Effector CD4-positive, alpha-beta T cell (primary cell): ENCODE measurements around the gene LRBA.
"Not testable (repeated sequence)": the region's sequence is repeated elsewhere in the genome, so short reads cannot be mapped to it uniquely, and the experiment has no call there.

ENCODE experiments used
- DNase-seq: peaks from one replicate; pipeline ENCODE4 v3.0.0-alpha.2; 2020

The LRBA gene

GRCh38 chr4:150974252-150974640 is 40.8 kb downstream of the LRBA start:
- DNase-seq: no peak

- DNase-seq: no peak
These were observed 41.3 kb downstream of the LRBA start for GRCh38 chr4:150973626-150974251.

- no peak for DNase-seq
These were observed 42.5 kb downstream of the LRBA start for GRCh38 chr4:150972592-150972991.

DNA sequence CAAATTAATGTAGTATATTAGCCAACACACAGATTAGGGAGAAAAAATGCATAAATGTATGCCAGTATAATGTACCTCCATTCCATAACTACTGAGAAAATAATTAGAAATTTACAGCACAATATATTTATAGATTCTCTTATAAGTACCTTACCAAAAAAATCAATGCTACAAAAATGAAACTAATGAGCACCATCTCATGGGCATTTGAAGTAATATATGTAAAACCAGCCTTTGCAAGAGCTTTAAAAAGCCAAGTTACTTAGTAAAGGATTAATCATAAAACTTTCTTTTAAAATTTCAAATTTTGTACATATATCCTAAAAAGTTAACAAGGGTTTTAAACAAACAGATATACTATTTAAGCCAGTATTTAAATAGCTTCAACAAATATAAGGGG is 43.2 kb downstream of the LRBA start:
- no peak for DNase-seq

GRCh38 chr4:150970685-150971151 is 44.4 kb downstream of the LRBA start:
- DNase-seq: no peak

DNA sequence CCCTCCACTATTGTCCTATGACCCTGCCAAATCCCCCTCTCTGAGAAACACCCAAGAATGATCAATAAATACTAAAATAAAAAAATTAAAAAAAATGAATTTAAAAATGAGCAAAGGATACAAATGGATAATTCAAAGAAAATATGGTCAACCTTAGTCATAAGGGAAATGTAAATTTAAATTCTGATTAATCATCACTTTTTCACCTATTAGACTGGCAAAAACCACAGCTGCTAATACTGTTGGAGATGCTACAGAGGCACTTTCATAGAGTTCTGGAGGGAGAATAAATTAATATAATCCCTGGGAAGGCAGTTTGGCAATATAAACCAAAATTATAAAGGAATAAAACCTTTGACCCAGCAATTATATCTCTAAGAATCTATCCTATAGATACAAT is 50.3 kb downstream of the LRBA start:
- no peak for DNase-seq

GRCh38 chr4:150963602-150964345 is 51.3 kb downstream of the LRBA start:
- DNase-seq: not testable (repeated sequence)

- no peak for DNase-seq
These were observed 52.8 kb downstream of the LRBA start for GRCh38 chr4:150962245-150962644.

GRCh38 chr4:150961566-150961965 is 53.5 kb downstream of the LRBA start:
- DNase-seq: no peak

GRCh38 chr4:150960818-150961217 is 54.3 kb downstream of the LRBA start:
- DNase-seq: no peak

- DNase-seq: no peak
These were observed 55.0 kb downstream of the LRBA start for GRCh38 chr4:150960079-150960478.

DNA sequence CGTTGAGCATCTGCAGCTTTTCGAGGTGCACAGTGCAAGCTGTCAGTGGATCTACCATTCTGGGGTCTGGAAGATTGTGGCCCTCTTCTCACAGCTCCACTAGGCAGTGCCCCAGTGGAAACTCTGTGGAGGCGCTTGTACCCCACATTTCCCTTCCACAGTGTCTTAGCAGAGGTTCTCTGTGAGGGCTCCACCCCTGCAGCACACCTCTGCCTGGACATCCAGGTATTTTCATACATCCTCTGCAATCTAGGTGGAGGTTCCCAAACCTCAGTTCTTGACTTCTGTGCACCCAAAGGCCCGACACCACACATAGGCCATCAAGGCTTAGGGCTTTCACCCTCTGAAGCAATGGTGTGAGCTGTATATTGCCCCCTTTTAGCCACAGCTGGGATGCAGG is 57.1 kb downstream of the LRBA start:
- DNase-seq: not testable (repeated sequence)

DNA sequence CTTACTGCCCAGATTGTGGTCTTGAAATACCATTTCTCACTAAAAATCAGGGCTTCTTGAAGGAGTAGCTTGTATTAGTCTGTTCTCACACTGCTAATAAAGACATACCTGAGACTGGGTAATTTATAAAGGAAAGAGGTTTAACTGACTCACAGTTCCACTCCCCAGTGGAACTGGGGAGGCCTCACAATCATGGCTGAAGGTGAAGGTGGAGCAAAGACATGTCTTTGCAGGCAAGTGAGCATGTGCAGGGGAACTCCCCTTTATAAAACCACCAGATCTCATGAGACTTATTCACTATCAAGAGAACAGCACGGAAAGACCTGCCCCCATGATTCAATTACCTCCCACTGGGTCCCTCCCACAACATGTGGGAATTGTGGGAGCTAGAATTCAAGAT is 58.0 kb downstream of the LRBA start:
- not testable (repeated sequence) for DNase-seq

DNA sequence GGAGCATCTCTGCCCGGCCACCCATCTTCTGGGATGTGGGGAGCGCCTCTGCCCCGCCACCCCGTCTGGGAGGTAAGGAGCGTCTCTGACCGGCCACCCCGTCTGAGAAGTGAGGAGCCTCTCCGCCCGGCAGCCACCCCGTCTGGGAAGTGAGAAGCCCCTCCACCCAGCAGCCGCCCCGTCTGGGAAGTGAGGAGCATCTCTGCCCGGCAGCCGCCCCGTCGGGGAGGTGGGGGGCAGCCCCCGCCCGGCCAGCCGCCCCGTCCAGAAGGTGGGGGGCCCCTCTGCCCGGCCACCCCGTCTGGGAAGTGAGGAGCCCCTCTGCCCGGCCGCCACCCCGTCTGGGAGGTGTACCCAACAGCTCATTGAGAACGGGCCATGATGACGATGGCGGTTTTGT is 61.2 kb downstream of the LRBA start:
- not testable (repeated sequence) for DNase-seq

DNA sequence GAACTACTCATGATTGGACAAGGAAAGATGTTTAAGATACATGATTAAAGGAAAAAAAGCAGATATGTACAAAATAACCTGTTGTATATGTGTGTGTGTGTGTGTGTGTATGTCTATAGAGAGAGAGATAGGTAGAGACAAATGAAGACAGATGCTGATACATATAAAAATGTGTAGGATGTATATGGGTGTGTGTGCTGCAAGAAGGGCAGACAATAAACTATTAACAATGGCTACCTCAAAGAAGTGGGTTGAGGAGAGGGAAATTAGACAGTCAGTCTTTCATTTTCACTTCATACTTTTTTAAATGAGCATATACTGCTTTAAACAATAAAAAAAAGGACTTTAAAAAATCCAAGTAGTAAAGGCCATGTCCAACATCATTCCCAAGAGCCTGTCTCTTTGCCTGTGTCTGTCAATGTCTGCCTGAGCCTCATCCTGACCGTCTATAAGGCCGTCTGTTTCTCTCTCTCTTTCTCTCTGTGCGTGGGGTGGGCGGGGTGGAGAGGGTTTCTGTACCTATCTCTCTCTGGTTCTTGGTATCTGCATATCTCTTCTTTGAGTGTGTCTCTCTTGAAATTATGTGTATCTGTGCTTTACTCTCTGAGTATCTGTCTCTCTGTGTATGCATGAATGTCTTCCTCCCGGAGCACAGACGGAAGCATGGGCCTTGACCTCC is 62.8 kb downstream of the LRBA start:
- no peak for DNase-seq

GRCh38 chr4:150950657-150951288 is 64.3 kb downstream of the LRBA start:
- no peak for DNase-seq

- DNase-seq: no peak
These were observed 65.1 kb downstream of the LRBA start for GRCh38 chr4:150949943-150950342.

DNA sequence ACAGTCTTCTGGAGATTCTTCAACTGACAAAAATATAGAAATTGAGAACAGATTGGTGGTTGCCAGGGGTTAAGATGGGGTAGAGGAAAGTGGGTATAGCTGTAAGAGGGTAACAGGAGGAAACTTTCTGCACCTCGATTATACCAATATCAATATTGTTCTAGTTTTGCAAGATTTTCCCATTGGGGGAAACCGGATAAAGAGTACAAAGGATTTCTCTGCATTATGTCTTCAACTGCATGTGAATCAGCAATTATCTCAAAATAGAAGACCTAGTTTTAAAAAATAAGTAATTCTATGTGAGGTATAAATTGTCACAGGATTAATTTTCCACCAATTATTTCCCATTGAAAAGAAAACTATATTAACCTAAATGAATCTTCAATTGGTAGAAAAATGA is 65.7 kb downstream of the LRBA start:
- DNase-seq: no peak

DNA sequence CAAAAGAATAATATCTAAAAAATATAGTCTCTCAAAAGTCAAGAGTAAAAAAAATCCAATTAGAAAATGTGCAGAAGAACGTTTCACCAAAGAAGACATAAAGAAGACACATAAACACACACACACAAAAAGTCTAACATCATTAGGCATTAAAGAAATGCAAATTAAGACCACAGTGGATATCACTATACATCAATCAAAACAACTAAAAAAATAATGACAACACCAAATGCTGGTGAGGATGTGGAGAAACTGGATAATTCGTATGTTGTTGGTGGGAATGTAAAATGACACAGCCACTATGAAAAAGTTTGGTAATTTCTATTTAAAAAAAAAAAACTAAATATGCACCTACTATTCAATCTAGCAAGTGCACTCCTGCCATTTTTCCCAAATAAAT is 66.4 kb downstream of the LRBA start:
- no peak for DNase-seq

DNA sequence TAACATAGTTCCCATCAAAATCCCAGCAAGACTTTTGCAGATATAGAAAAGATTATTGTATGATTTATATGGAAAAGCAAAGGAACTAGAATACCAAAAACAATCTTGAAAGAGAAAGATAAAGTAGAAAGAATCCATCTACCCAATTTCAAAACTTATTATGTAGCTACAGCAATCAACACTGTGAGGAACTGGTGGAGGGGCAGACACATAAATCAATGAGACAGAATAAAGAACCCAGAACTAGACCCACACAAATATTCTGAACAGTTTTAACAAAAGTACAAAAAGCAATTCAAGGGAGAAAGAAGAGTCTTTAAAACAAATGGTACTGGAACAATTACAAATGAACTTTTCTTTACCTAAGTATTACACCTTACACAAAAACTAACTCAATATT is 67.0 kb downstream of the LRBA start:
- DNase-seq: no peak

GRCh38 chr4:150944660-150945059 is 70.4 kb downstream of the LRBA start:
- no peak for DNase-seq

GRCh38 chr4:150943818-150944217 is 71.3 kb downstream of the LRBA start:
- no peak for DNase-seq

GRCh38 chr4:150943126-150943525 is 72.0 kb downstream of the LRBA start:
- DNase-seq: no peak

- DNase-seq: no peak
These were observed 72.5 kb downstream of the LRBA start for GRCh38 chr4:150942539-150942938.
